Stimulated activated CD4-positive, alpha-beta T cell treated with anti-CD3 and anti-CD28 coated beads, Interleukin-4, amount 100 ng/mL, for 24 hours (primary cell): Measurements from ENCODE around the gene MAN1A1.
"Not testable (repeated sequence)": the region's sequence is repeated elsewhere in the genome, so short reads cannot be mapped to it uniquely, and the experiment has no call there.

Experiments used
- DNase-seq: peaks from one replicate; pipeline ENCODE4 v3.0.0-alpha.2; 2020

The MAN1A1 gene

GRCh38 chr6:119349361-119350201 is at the start of gene MAN1A1:
TSS of gene MAN1A1 (minus strand) at chr6:119349761. CDS start at chr6:119349065, 696 bp downstream.
- peak; percentile 87 for DNase-seq

- no peak for DNase-seq
Measured at GRCh38 chr6:119395192-119395591, 45.6 kb upstream of the MAN1A1 start.

- DNase-seq: no peak
Measured at GRCh38 chr6:119390247-119390793, 40.8 kb upstream of the MAN1A1 start.

- no peak for DNase-seq
Measured at GRCh38 chr6:119385994-119386393, 36.4 kb upstream of the MAN1A1 start.

GRCh38 chr6:119384444-119384843 is 34.9 kb upstream of the MAN1A1 start:
- DNase-seq: no peak

- DNase-seq: no peak
Measured at GRCh38 chr6:119379809-119380208, 30.2 kb upstream of the MAN1A1 start.

GRCh38 chr6:119377043-119377442 is 27.5 kb upstream of the MAN1A1 start:
- DNase-seq: not testable (repeated sequence)

- DNase-seq: no peak
Measured at GRCh38 chr6:119370080-119370479, 20.5 kb upstream of the MAN1A1 start.

GRCh38 chr6:119368921-119369320 is 19.4 kb upstream of the MAN1A1 start:
- no peak for DNase-seq

GRCh38 chr6:119361209-119361608 is 11.6 kb upstream of the MAN1A1 start:
- DNase-seq: no peak

GRCh38 chr6:119360262-119360915 is 10.8 kb upstream of the MAN1A1 start:
- no peak for DNase-seq

GRCh38 chr6:119355890-119356289 is 6.3 kb upstream of the MAN1A1 start:
- DNase-seq: no peak

- DNase-seq: no peak
Measured at GRCh38 chr6:119355157-119355556, 5.6 kb upstream of the MAN1A1 start.

GRCh38 chr6:119353696-119354095 is 4.1 kb upstream of the MAN1A1 start:
- DNase-seq: no peak

GRCh38 chr6:119352001-119352400 is 2.4 kb upstream of the MAN1A1 start:
- DNase-seq: no peak

- DNase-seq: no peak
Measured at GRCh38 chr6:119350952-119351372, 1.4 kb upstream of the MAN1A1 start.

GRCh38 chr6:119350202-119350951 is 816 bp upstream of the MAN1A1 start:
- peak; percentile 72 for DNase-seq

GRCh38 chr6:119348748-119349360 is 707 bp downstream of the MAN1A1 start:
- peak; percentile 24 for DNase-seq

GRCh38 chr6:119348096-119348747 is 1.3 kb downstream of the MAN1A1 start:
- peak; percentile 52 for DNase-seq

GRCh38 chr6:119347466-119348095 is 2.0 kb downstream of the MAN1A1 start:
- peak; percentile 16 for DNase-seq

GRCh38 chr6:119346936-119347335 is 2.6 kb downstream of the MAN1A1 start:
- no peak for DNase-seq

GRCh38 chr6:119346450-119346849 is 3.1 kb downstream of the MAN1A1 start:
- DNase-seq: no peak
